GM13977 (cell line): Measurements from ENCODE around the gene KRTAP5-1.

Experiments
- DNase-seq: peaks from one replicate; pipeline ENCODE4 v3.0.0; 2012; ENCODE audit warnings: low spot score
- in situ Hi-C: fragments of 300-500 bp; cut with MboI; formaldehyde crosslinking; loops from one replicate; pipeline ENCODE4 v1.12.0; 2022; ENCODE audit warnings: low sequenced_read_pairs, low pct_unique_long_range_greater_than_20kb, mixed read lengths, inconsistent platforms; ENCODE audit not compliant: unreplicated experiment
- TF ChIP-seq, protein P1 (sequence below): IDR thresholded peaks from 2 replicates; pipeline ENCODE4 v1.5.1; 2012; ENCODE audit warnings: mild to moderate bottlenecking, control low read depth; ENCODE audit not compliant: insufficient read depth; ENCODE audit errors: extremely low read depth, missing control alignments

Gene KRTAP5-1

DNA sequence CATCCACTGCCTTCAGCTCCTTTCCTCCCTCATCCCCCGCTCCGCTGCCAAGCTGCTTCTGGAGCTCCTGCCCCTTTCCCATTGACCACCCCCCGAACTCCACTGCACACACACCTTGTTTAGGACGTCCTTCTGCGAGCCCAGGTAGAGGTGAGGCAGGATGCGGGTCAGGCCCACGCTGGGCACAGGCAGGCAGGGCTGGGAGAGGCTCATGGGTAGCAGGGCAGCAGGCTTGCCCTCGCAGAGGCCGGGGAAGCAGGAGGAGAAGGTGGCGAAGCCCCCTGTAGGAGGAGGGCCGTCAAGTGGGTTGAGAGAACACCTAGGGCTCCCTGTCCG lies 26.3 kb downstream of the KRTAP5-1 start:
- DNase-seq: peak; percentile 34

DNA sequence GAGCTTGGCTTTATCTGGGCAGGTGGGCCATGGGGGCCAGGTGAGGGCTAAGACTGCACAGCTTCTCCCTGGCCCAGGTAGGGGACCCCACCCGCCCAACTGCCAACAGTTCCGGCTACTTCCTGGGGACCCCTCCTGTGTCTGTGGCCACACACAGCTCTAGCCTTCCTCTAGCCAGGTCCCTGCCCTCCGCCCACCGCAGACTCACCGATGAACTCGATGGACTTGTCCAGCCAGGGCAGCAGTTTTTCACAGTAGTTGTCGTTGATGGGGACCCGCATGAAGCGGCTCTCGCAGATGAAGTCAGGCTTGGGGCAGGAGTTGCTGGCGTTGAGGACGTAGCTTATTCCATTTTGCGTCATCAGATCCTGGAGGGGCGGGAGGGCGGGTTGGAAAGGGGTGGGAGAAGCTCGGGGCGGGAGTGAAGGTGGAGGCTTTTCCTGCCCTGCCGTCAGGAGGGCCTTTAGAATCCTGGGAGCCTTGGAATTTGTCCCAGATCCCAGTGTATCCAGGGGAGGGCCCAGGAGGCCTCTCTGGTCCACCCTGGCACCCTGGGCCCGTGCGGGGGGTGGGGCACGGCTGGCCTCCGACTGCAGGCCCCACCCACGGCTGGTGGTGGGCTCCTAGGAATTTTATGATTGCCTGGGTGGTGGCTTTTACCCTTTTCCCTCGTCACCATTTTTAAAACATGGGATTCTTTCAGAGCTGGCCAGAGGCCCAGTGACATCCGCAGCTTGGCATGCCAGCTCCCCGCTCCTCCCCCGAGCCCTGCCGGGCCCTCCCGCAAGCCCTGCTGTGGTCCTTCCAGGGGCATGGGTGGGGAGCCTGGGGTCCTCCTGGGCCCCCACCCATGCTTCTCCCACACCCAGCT lies 26.9 kb downstream of the KRTAP5-1 start:
- DNase-seq: peak; percentile 31
- in situ Hi-C loops: no loop called here
- TF ChIP-seq, protein P1, sequence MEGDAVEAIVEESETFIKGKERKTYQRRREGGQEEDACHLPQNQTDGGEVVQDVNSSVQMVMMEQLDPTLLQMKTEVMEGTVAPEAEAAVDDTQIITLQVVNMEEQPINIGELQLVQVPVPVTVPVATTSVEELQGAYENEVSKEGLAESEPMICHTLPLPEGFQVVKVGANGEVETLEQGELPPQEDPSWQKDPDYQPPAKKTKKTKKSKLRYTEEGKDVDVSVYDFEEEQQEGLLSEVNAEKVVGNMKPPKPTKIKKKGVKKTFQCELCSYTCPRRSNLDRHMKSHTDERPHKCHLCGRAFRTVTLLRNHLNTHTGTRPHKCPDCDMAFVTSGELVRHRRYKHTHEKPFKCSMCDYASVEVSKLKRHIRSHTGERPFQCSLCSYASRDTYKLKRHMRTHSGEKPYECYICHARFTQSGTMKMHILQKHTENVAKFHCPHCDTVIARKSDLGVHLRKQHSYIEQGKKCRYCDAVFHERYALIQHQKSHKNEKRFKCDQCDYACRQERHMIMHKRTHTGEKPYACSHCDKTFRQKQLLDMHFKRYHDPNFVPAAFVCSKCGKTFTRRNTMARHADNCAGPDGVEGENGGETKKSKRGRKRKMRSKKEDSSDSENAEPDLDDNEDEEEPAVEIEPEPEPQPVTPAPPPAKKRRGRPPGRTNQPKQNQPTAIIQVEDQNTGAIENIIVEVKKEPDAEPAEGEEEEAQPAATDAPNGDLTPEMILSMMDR: no peak

More for the DNA sequence above, 26.3 kb downstream of the KRTAP5-1 start:
- in situ Hi-C loops: no loop called here
- TF ChIP-seq, protein P1: no peak

DNA sequence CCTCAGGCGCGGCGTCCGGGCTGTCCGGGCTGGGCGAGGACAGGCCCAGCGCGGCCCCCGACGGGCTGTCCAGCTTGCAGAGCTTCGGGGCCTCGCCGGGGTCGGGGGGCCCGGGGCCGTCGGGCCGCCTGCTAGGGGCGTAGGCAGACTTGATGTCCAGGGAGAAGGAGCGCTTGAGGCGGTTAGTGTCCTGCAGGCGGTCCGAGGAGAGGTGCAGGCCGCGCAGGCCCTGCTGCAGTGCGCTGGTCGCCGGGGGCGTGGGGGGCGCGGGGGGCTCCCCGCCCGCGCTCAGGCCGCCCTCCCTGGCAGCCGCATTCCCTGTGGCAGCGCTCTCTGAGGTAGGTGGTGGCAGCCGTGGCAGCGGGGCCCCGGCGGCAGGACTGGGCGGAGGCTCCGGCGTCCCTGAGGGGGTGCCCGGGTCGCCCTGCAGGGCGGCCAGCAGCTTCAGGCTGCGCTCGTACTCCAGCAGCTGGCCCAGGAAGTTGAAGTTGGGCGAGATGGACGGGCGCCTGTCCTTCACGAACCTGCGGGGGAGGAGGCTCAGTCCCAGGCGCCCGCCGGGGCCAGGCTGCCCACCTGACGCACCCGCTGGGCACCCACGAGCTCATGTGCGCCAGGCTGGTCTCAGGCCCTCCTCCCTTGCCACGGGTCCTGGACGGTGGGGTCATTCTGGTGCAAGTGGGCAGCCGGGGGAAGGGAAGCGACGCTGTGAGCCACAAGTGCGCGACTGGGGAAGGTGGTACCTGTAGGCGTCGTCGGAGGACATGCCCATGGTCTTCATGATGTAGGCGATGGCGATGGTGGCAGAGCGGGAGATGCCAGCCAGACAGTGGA lies 27.8 kb downstream of the KRTAP5-1 start:
- peak; percentile 33 for DNase-seq
- in situ Hi-C loops: no loop called here
- TF ChIP-seq, protein P1: no peak

DNA sequence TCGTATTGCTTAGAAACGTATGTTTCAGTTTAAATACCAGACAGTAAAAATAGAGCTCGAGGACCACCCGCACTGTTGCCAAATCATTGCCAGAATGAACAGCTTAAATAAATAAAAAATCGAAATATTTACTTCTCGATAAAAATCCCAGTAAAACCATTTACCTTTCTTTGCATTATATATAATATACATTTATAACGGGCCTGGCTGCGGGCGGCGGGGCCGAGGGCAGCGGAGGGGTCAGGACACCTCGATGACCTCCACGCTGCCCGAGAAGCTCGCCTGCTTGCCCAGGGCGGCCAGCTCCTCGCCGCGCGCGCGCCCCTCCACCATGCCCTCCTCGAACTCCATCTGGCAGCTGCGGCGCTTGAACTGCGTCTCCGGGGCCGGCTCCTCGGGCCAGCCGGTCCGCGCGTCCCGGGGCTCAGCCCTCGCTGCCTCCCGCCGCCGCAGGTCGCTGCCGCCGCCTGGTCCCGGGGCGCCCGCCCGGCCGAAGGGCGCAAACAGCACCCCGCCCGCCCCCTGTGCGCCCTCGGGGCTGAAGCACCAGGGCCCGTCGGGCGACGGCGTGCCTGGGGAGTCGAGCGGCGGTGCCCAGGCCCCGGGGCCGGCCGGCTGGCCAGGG lies 28.7 kb downstream of the KRTAP5-1 start:
- in situ Hi-C loops: no loop called here
- TF ChIP-seq, protein P1: no peak
- DNase-seq: no peak

DNA sequence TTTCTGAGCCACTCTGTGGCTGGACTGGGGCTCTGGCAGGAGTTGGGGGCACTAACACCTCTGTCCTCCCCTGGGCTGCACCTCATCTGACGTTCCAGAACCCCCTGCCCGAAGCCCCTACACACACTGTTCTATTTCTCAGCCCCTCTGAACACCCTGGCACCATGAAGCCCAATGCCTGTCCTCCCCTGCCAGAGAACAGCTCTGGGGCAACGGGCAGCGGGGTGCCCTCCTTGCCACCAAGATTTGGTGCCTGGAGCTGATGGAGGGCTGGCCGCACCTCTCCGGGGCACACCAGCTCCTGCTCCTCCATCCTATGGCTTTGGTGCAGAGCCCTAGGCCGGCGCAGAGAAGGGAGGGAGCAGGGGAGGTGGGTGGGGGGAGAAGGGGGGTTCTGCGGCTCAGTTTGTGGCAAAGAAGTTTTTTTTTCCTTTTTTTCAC lies 29.4 kb downstream of the KRTAP5-1 start:
- TF ChIP-seq, protein P1: no peak
- DNase-seq: no peak
- in situ Hi-C loops: no loop called here

DNA sequence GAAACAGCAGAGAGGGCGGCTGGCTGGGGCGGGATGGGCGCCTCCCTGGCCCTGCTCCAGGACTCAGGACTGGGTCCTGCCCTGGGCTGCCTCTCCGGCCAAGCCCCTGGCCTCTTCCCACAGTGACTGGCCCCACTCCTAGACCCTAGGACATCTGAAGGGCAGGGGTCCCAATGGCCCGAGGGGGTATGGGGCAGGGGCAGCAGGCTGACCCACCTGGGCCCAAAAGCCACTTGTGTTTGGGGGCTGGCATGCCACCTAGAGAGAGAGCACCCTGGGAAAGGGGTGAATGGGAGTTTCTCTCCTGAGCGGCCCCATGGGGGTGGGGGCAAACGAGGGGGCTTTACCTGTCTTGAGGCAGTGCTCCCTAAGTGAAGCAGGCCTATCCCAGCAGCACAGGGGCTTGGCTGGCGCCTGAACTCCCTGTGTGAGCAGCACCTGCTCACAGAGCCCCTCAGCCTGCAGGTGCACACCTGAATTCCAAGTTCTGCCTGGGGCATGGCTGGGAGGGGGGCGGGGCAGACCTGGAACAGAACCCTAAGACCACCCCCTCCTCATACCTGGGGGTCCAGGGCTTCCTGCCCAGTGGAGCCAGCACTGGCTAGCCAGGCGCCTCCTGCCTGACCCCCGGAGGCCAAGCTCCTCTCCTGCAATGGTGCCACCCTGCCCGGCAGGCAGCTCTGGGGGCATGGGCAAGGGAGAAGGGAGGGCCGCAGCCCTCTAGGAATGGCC lies 29.9 kb downstream of the KRTAP5-1 start:
- in situ Hi-C loops: no loop called here
- TF ChIP-seq, protein P1: no peak
- DNase-seq: no peak
